T-helper 2 cell (primary cell): Measurements from ENCODE around the gene FRMD4A.

Source experiments
- DNase-seq, 5 experiments: peaks; one replicate each; pipeline versions ENCODE4 v3.0.0 to v3.0.0-alpha.2; 2012 to 2022

Gene FRMD4A

DNA sequence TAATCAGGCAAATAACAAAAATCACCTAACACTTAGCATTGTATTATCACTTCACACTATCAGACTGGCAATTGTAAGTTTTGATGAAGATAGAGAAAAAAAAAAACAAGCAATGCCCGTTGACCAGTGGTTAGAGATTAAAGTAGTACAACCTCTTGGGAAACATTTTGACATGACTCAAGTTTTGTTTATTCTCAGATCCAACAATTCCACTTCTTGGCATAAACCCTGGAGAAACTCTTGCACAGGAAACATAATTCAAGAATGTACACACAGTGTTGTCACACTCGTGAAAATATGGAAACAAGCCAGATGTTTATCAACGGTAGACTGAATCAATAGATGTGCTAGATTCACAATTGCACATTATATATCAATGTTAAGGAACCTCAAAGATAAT is 37.2 kb downstream of the FRMD4A start:
- DNase-seq, result no peak

DNA sequence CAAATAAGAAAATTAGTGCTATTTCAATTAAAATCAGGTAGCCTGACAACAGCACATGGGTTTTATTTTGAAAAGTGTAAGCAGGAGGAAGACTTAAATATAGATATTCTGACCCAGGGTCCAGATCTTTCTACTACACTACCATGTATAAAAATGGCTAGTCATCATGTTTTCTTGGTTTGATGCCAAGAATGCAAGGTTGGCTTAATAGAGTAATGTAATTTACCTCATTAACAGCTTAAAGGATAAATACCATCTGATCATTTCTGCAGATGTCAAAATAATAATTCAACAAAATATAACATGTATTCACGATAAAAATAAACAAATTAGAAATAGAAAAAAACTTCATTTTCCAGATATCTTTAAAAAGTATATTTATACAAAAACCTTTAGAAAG is 39.4 kb downstream of the FRMD4A start:
- DNase-seq, result no peak

DNA sequence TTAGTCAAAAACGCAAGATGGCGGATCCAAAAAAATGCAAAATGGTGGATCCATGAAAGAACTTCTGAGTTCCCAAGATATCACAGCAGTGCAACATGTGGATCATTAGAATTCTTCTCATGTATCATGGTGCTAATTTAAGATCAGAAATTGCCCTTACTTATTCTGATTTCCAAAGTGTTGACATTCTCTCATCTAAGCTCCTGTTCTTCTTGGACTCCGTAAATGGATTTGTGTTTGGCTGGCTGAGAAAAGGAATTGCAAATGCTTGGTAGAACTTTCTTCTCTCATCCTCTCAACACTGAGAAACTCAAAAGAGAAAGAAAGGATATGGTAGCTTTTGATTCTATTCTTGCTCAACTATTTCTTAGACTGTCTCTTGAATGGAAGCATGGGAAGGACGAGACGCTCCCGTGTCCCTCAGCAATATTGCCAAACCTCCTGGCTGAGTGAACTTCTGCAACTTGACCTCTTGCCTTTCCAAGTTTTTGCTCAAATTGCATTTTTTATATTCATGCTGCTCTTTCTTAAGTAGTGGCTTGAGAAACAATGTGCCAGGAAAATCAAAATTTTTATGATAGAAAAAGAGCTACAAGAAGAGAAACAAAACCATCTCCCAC is 44.7 kb downstream of the FRMD4A start:
- no peak for DNase-seq

DNA sequence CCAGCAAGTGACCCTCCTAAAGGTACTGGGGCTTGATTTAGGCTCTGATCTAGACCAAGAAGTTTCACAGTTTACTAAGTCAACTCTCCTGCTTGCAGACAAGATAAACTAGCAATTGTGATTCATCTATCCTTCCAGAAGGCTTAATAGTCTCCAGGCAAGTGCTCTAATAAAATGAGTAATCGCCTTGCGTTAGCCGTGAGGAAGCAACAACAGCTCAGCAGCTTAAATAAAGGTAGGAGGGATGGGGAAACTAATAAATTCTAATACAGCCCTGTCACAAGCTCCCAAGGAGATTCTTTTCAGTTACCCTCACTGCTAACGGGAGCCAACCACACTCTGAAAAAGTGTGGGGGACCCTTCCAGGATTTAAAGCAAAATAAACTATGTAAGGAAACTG is 48.4 kb downstream of the FRMD4A start:
- no peak for DNase-seq

DNA sequence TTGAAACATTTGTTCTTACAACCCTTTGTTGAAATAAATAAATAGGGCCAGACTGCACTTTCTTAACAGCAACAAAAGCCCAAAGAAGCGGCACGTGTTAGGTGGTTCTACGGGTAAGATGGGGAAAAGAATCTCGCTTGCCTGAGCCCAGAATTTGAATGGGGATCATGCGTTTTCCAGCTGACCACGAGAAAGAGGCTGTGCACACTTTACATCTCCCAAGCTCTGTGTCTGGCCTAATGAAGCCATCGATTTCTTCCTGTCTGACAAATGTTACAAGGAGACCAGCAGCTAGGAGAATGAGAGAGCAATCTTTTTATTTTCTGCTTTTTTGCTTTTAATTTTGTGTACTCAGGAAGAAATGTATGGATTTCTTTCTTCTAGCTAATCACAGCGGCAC is 52.2 kb downstream of the FRMD4A start:
- DNase-seq, result no peak

DNA sequence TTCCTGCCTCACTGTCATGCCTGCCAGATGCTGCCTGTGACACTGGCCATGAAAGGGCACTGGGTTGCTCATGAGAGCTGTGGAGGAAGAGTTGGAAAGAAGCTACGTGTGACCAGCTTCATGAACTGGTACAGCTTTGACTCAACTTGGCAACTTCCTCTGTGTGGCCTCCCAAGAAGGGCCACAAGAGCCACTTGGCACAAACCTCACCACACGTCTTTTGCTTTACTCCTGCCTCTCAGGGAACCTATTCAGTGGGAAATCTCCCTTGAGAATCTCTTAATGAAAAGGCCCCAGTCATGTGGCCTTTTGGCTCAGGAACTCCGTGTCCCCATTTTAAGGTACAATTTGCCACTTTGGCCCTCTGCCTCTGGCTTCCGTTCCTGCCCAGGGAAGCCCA is 54.5 kb downstream of the FRMD4A start:
- DNase-seq, result peak in 1 of 5 experiments; percentile 15

DNA sequence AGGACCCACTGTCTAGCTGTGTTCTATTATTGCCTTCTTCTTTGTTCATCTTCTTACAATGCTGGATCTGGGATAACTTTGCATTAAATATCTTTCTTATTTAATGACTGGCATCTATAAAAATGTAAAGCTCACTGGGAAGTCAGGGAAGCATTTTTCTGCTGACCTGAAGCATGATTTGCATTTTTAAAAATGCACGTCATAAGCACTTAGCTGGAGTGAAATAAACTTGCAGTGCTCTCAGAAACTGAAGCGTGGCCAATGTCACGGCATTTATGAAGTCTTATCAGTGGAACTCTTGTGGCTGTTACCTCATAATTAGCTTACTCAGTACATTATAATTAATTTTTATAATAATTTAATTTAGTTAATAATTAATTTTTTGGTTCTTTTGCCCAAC is 59.1 kb downstream of the FRMD4A start:
- no peak for DNase-seq

DNA sequence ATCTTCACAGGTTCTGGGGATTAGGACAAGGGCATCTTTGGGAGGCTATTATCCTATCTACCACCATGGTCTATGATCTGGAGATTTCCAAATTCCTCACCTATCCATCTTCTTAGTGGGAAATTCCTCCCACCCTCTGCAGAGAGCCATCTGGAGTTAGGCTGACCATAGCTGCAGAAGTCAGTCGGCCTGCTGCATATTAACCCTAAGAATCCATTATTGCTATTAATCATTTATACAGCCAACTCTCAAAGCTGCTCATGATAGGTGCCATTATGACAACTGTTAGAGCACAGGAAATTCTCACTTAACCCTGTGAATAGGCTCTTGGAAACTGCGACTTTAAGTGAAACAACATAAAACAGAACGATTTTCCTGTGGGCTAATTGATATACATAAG is 60.4 kb downstream of the FRMD4A start:
- no peak for DNase-seq

DNA sequence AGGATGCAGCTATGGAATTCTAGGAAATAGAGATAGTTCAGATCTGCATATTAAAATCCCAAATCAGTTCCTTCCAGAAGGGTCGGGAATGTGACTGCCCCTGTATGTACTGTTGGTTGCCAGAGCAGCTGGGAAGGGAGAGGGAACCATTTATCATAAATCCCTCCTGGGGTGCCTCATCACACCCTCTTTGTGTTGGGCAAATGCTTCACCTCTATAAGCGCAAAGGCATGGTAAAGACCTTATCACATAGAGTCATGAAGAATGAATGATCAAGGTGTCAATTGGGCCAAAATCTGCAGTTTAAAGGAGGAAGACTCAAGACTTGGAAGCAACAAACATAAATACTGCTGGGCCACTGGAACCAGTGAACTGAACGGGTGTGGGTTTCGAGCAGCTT is 65.0 kb downstream of the FRMD4A start:
- DNase-seq, result no peak

DNA sequence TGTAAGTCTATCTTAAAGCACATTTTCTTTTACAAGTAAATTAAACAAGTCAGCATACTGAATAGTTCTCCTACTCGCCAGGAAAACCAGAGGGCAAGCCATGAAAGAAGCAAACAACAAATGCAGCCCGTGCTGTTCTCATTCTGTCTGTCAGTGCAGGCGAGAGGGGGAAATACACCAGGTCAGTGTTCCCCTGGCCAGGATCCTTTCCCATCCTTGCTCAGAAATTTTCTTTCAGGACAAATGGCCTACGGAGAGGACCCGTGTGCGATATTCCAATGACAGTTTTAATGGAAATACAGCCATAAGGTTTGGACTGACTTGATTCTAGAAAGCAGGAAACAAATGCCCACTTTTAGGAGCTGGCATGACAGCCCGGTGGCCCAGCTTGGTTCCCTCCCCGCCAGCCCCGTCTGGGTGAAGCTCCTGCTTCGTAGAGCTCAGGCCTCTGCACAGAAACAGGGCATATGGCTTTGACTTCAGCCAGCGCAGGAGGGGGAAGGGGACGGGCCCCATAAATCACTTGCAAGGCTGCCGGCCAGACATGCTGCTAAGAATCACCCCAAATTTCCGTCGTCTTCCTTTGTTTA is 67.8 kb downstream of the FRMD4A start:
- no peak for DNase-seq

DNA sequence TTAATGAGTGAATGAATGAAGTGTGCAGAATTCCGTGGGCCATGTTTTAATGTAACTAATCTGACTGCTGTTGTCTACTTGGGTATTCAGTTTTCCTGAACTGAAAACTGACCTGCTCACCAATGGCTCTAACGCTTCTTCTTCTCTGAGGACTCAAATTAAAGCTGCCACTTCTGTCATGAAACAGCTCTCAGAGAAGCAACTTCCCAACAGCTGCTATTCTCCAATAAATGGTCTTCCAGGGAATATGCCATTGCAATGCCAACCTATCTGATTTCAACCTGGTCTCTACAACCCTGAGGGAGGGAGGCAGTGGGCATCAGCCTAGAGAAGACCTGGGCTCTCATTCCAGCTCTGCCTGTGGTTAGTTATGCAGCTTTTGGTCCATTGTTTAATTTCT is 69.4 kb downstream of the FRMD4A start:
- no peak for DNase-seq

DNA sequence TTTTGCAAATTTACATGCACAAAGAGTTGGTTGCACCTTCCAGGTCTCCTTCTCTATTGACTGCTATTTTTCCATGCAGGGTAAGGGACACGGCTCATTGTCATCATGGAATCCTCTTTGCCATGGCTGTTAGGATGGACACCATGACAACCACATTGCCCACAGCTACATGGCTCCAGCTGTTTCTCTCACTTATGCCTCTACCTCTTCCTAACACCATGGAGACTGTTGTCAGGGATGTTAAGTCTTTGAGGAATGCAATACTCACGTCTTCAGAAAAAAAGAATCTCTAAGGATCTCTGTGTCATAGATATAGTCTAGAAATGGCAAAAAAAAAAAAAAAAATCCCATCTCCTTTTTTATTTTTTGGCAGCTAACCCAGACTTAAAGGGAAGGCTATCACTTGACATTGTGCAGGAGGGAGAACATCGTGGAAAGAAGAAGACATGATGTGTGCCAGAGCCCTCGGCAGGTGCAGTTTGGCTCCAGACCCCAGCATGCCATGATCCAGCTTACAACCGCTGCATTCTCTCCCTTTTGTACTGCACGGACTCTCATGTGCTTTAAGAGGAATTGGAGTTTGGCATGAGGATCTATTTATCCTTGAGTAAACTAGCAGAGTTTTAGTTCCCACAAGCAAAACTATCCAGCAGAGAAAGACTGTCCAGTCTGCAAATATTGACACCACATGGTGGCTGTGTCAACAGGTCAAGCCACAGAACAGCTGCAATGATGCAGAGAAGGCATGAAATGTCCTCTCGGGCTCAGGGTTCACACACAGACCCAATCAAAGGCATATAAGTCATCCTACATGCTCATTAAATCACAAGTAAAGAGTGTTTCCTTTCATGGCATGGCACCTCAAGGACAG is 70.8 kb downstream of the FRMD4A start:
- no peak for DNase-seq

DNA sequence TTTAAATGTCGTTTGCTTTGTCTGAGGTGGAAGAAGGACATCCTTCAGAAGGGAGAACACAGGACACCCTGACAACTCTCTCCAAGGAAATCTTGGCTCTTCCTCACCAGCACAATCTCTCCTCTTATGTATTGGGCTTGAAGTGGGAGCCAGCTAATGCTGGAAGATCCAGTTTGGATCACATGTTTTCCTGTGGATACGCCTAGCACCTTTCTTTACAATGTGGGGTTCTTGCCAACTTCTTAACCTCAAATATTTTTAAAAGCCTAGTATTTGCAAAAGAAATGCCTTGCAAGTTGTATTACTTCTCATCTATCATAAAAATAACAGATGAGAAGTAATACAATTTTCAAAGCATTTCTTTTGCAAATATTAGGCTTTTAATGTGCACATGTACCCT is 76.4 kb downstream of the FRMD4A start:
- no peak for DNase-seq

DNA sequence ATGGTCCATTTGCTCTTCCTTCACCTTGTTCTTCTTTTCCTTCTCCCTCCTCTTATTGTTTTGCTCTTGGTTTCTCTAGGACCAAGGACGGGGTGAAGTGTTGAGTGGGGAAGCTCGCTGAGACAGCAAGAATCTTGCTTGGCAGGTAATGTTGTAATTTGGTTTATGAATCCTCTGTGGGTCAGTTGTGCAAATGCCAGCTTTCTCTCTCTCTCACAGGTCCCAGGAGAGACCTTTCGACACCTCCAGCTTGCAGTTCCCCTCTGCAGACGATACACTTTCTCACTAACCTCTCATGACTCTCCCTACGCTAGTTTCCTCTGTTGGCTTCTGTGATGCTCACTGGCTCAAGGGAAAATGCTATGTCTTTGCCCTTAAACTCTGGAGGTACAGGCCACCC is 77.0 kb downstream of the FRMD4A start:
- no peak for DNase-seq

DNA sequence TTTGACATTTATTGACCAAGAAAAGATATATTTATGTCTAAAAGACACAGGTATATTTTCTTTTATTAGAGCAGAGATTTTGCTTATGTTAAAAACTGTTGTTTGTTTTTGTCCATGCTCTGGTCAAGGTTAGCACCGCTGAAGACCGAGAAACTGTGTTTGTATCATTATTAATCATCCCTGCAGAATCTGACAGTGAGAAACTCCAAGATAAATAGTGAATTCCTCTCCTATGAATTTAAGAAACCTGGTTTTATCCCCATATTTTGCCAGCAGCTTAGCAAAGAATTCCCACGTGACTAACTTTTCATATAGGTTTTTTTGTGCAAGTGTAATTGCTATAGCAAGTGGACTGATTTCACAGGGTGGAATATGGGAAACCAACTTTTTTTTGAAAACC is 77.6 kb downstream of the FRMD4A start:
- no peak for DNase-seq

DNA sequence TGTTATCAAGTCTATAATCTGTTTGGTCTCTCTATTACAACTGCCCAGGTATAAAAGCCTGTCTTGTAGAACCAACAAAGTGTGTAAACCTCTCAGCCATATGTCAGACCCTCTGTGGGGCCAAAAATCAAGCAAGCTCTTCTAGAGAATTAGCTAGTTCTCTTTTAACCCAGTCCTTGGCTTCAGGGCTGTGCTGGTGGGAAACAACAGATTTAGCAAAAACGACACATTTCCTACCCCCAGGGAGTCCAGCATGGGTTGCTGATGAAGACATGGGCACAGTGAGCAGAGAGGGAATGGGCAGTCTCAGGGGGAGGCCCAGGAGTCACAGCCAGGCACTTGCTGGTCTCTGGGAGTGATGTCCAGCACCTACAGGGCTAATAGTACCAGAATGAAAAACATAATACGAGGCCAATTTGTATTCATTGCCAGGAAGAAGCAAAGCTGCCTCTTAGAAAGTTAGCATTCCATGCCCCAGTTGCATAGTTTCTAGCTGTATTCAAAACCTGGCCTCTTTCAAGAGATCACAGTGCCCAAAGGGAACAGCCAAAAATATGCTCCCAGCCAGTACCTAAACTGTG is 80.1 kb downstream of the FRMD4A start:
- DNase-seq, result no peak

DNA sequence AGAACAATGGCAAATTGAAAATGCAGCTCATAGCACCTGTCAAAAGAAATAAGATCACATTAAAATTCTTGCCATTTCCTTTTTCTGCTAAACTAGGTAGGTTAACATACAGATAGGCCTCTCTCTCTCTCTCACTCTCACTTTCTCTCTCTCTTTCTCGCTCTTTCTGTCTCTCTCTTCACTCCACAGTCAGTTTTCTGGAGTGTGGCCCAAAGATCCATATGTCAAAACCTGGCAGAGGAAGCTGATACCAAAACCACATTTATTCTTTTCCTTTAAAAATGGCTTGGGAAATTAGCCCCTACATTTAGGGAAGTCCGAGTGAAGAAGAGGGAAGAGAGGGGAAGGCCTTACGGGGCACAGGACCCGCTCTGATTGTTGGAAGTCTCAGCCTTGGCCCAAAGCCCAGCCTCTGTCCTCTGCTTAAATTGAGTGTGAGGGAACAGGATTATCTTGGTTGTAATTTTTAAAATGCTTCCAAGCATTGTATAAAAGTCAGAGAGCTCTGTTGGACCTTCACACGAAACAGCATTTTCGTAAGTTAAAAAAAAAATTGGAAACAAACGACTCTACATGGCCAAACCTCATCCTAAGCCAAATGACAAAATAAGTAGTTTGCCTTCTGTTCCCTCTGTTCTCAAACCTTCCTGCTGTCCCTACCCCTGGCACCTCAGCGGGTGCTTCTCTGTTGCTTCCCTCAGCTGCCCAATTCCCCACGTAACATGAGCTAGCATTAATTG is 83.2 kb downstream of the FRMD4A start:
- DNase-seq, result no peak

DNA sequence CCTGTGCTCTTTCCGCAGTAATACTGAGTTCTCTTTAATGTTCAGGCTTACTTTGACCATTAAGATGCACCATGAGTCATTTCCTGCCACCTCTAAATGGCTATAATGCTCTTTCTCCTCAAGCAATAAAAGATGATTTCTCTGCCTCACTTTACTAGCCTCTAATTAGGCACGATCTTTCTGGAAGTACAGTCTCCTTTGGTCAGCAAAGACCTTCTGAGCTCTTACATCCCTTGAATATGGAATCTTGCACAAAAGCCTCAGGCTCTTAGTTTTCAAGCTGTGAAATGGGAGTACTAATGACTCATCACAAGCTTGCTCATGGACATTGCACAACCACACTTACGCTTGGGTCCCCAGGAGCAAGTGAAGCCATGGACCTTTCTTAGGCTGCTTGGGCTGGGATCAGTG is 85.9 kb downstream of the FRMD4A start:
- no peak for DNase-seq

DNA sequence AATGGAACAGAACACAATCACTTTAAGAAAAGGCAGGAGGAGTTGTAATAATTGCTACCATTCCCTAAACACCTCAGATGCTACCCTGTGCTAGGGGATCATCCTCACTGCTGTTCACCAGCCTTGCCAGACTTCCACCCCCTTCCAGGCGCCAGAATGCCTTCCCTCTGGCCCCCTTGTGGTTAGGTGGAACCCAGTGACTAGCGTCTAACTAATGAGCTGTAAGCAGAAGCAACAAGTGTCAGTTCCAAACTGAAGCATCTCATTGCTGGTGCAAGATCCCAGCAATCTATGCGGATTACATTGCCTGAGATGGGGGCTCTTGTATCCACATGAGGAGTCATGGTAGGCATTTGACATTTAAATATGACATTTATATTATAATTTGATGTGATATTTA is 86.6 kb downstream of the FRMD4A start:
- DNase-seq, result no peak

DNA sequence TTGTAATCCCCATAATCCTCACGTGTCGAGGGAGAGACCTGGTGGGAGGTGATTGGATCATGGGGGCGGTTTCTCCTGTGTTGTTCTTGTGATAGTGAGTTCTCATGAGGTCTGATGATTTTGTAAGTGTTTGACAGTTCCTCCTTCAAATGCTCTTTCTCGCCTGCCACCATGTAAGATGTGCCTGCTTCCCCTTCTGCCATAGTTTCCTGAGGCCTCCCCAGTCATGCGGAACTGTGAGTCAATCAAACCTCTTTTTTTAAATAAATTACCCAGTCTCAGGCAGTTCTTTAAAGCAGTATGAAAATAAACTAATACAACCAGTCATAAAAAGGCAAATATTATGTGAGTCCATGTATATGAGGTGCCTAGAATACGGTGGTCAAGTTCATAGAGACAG is 87.5 kb downstream of the FRMD4A start:
- DNase-seq, result no peak

DNA sequence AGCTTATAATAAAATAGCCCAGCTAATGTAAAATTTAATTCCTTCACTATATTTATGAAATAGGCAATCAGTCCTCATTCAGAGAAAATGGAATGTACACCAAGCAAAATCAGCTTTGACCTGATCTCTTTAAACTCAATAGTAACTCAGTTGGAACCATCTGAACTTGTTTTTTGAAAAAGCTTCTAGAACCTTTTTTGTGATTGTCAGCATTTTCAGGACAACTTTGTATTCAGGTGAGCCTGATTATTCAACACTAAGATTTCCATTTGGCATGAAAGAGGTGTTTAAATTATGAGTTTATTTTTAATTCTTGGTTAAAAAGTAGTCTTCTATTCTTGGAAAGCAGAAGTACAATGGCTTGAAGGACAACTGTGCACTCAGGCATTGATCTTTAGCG is 89.5 kb downstream of the FRMD4A start:
- no peak for DNase-seq

DNA sequence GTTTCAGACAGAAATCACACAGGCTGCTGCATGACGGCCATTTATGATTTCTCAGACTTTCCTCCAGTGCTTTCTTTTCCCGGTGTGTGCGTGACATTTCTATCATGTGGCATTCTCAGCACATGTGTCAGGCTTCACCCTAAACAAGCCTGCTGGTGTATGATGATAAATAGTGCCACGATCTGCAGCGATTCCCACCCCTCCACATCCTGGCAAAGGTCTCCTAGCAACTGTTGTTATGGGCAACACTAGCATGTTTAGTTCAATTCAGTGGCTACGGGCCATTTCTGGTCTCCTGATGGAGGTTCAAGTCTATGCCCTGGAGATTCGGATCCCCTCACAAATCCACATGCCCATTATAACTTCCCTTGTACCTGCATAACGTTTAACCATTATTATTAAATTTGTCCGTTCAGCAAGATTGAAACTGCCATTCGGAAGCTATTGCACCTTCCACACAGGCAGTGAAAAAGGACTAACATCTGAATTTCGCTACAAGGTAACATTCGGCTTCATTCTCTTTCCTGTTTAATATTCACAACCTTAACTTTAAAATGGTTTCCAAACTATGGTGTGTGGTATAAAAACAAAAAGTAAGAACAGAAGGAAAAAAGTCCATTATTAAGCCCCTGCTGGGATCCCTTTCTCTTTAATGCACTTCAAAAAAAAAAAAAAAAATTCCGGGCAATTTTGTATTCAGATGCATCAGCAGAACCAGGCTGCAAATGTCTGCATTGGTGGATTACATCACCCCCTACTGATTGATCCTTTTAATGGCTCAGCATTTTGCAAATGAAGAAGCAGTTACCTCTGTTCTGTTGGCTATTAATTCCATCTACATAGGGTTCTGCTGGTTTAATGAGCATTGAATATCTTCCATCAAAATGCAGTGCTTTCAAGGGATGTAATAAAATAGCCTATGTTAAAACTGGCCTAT is 90.2 kb downstream of the FRMD4A start:
- peak in 1 of 5 experiments; percentile 39 for DNase-seq
